ENCODE measurements around the gene NELFA.
A peak's percentile ranks its signal among the peaks of the same experiment; 100 is the strongest.

NELFA gene

GRCh38 chr4:2008921-2009650, at the start of gene NELFA:
Gene NELFA, minus strand, starts transcription at chr4:2008974. Its CDS starts 15 bp downstream, at chr4:2008959.
- Histone ChIP-seq H3K27ac (peak within 1 kb of the TSS; percentile 78 to 100 (median 99)), H3K4me3 (peak within 1 kb of the TSS; percentile 69 to 95 (median 92))

GRCh38 chr4:2057382-2058065, 48.8 kb upstream of the NELFA start:
- no peak overlapping the region for H3K4me3 ChIP-seq
- no peak overlapping the region for H3K27ac ChIP-seq

- Histone ChIP-seq H3K4me3 (no peak overlapping the region), H3K27ac (no peak overlapping the region)
Measured at GRCh38 chr4:2054217-2054616, 45.4 kb upstream of the NELFA start.

GRCh38 chr4:2051086-2051485, 42.3 kb upstream of the NELFA start:
- H3K4me3 ChIP-seq = no peak overlapping the region
- no peak overlapping the region for H3K27ac ChIP-seq

GRCh38 chr4:2049811-2050210, 41.0 kb upstream of the NELFA start:
- Histone ChIP-seq H3K4me3 (no peak overlapping the region), H3K27ac (no peak overlapping the region)

- H3K4me3 ChIP-seq = no peak overlapping the region
- no peak overlapping the region for H3K27ac ChIP-seq
Measured at GRCh38 chr4:2049381-2049780, 40.6 kb upstream of the NELFA start.

- Histone ChIP-seq H3K27ac (no peak overlapping the region), H3K4me3 (no peak overlapping the region)
Measured at GRCh38 chr4:2048831-2049230, 40.1 kb upstream of the NELFA start.

- Histone ChIP-seq H3K27ac (no peak overlapping the region), H3K4me3 (no peak overlapping the region)
Measured at GRCh38 chr4:2047781-2048581, 39.2 kb upstream of the NELFA start.

- Histone ChIP-seq H3K27ac (no peak overlapping the region), H3K4me3 (no peak overlapping the region)
Measured at GRCh38 chr4:2047031-2047660, 38.4 kb upstream of the NELFA start.

GRCh38 chr4:2046031-2046961, 37.5 kb upstream of the NELFA start:
- H3K4me3 ChIP-seq = no peak overlapping the region
- H3K27ac ChIP-seq = no peak overlapping the region

GRCh38 chr4:2045518-2045951, 36.8 kb upstream of the NELFA start:
- Histone ChIP-seq H3K4me3 (no peak overlapping the region), H3K27ac (no peak overlapping the region)

- H3K27ac ChIP-seq = no peak overlapping the region
- no peak overlapping the region for H3K4me3 ChIP-seq
Measured at GRCh38 chr4:2044542-2045517, 36.1 kb upstream of the NELFA start.

GRCh38 chr4:2044119-2044485, 35.3 kb upstream of the NELFA start:
- H3K4me3 ChIP-seq = no peak overlapping the region

GRCh38 chr4:2043396-2044118, 34.8 kb upstream of the NELFA start:
- H3K4me3 ChIP-seq = no peak overlapping the region
- no peak overlapping the region for H3K27ac ChIP-seq

More at GRCh38 chr4:2044119-2044485, 35.3 kb upstream of the NELFA start:
- no peak overlapping the region for H3K27ac ChIP-seq

- peak overlapping the region in 2 of 7 experiments; percentile 44 to 69 for H3K4me3 ChIP-seq
- no peak overlapping the region for H3K27ac ChIP-seq
Measured at GRCh38 chr4:2042947-2043395, 34.2 kb upstream of the NELFA start.

- Histone ChIP-seq H3K27ac (peak overlapping the region in 6 of 21 experiments; percentile 39 to 76 (median 52)), H3K4me3 (peak overlapping the region; percentile 44 to 78 (median 72))
Measured at GRCh38 chr4:2042204-2042946, 33.6 kb upstream of the NELFA start.
